KBM-7 (cell line): ENCODE data around the gene BUB1.
"Not testable (repeated sequence)": the region's sequence is repeated elsewhere in the genome, so short reads cannot be mapped to it uniquely, and the experiment has no call there.

Experiments
- DNase-seq: peaks from one replicate; pipeline ENCODE4 v3.0.0-alpha.2; 2015
- in situ Hi-C: fragments of 300-500 bp; cut with MboI; formaldehyde crosslinking; loops from 2 replicates; pipeline ENCODE4 v1.14.3; 2020; ENCODE audit warnings: low sequenced_read_pairs, low pct_unique_long_range_greater_than_20kb, mixed read lengths

The BUB1 gene

GRCh38 chr2:110695146-110695898, 17.5 kb upstream of the BUB1 start:
- DNase-seq = peak; percentile 78
- in situ Hi-C loops = not testable (repeated sequence)

GRCh38 chr2:110691612-110692258, 13.9 kb upstream of the BUB1 start:
- no peak for DNase-seq
- in situ Hi-C loops = no loop called here

- no peak for DNase-seq
- in situ Hi-C loops = no loop called here
These were observed 12.5 kb upstream of the BUB1 start for GRCh38 chr2:110690083-110690965.

GRCh38 chr2:110688594-110689091, 10.8 kb upstream of the BUB1 start:
- no peak for DNase-seq
- in situ Hi-C loops = no loop called here

- in situ Hi-C loops, DNase-seq: not testable (repeated sequence)
These were observed 10.1 kb upstream of the BUB1 start for GRCh38 chr2:110687775-110688484.

GRCh38 chr2:110682872-110683271, 5.0 kb upstream of the BUB1 start:
- in situ Hi-C loops = no loop called here
- DNase-seq = no peak

- DNase-seq = no peak
- in situ Hi-C loops = no loop called here
These were observed 4.4 kb upstream of the BUB1 start for GRCh38 chr2:110682267-110682666.

- no peak for DNase-seq
- in situ Hi-C loops = no loop called here
These were observed 2.8 kb upstream of the BUB1 start for GRCh38 chr2:110680709-110681108.

- in situ Hi-C loops = no loop called here
- no peak for DNase-seq
These were observed 2.0 kb upstream of the BUB1 start for GRCh38 chr2:110679865-110680264.

- DNase-seq = peak; percentile 44
- in situ Hi-C loops = no loop called here
These were observed 1.5 kb upstream of the BUB1 start for GRCh38 chr2:110679337-110679707.

- in situ Hi-C loops = no loop called here
- peak; percentile 54 for DNase-seq
These were observed 834 bp upstream of the BUB1 start for GRCh38 chr2:110678457-110679336.

- DNase-seq = peak; percentile 4
- in situ Hi-C loops = no loop called here
These were observed 783 bp downstream of the BUB1 start for GRCh38 chr2:110677080-110677479.

GRCh38 chr2:110675679-110676078, 2.2 kb downstream of the BUB1 start:
- DNase-seq = no peak
- in situ Hi-C loops = no loop called here

GRCh38 chr2:110674620-110675555, 3.0 kb downstream of the BUB1 start:
- peak; percentile 73 for DNase-seq
- in situ Hi-C loops = no loop called here

GRCh38 chr2:110673201-110673600, 4.7 kb downstream of the BUB1 start:
- in situ Hi-C loops = no loop called here
- DNase-seq = no peak

GRCh38 chr2:110670826-110671225, 7.0 kb downstream of the BUB1 start:
- in situ Hi-C loops = no loop called here
- no peak for DNase-seq

- in situ Hi-C loops = no loop called here
- DNase-seq = no peak
These were observed 8.8 kb downstream of the BUB1 start for GRCh38 chr2:110669079-110669478.
